H1 (cell line): ENCODE results near the gene SATB2. TPM values are rescaled to one million over a fixed set of nuclear protein-coding genes. Genes with fewer than 3 reads are reported as not detected.

ENCODE experiments used
- CTCF ChIA-PET: fragments of 300-600 bp; sonication (Branson Sonifier 250); formaldehyde crosslinking; loops from one replicate; lab custom pipeline; 2021; ENCODE audit not compliant: partially characterized antibody; lab: Charles Lee
- POLR2A ChIA-PET: fragments of 300-600 bp; sonication (Branson Sonifier 250); formaldehyde crosslinking; loops from one replicate; lab custom pipeline; 2021; ENCODE audit warnings: inconsistent platforms; ENCODE audit not compliant: partially characterized antibody; lab: Charles Lee
- DNase-seq, 2 experiments: peaks; one replicate each; pipeline versions ENCODE4 v3.0.0 to v3.0.0-alpha.2; 2010 to 2022; ENCODE audit warnings: low spot score in 2 of 2, low read depth in 1 of 2, mixed read lengths in 1 of 2
- FAIRE-seq: peaks from 2 replicates; lab custom pipeline; 2011; peaks lifted over from hg19 to GRCh38; lab: Jason Lieb, UNC
- H2AFZ ChIP-seq: 2 replicates; pipeline ENCODE4 v1.8.1; 2012; ENCODE audit warnings: low read length, inconsistent platforms
- H2AK5ac ChIP-seq: 2 replicates; pipeline ENCODE4 v1.6.1; 2013; ENCODE audit warnings: low read depth, low read length
- H2BK120ac ChIP-seq: replicated peaks from 2 replicates; pipeline ENCODE3; 2013; ENCODE audit warnings: low read depth, low read length, inconsistent platforms
- H2BK12ac ChIP-seq: 2 replicates; pipeline ENCODE4 v1.6.1; 2013; ENCODE audit warnings: low read depth, low read length
- H2BK15ac ChIP-seq: 2 replicates; pipeline ENCODE4 v1.6.1; 2013; ENCODE audit warnings: low read length
- H2BK20ac ChIP-seq: 2 replicates; pipeline ENCODE4 v1.6.1; 2013; ENCODE audit warnings: low read length
- H2BK5ac ChIP-seq: 2 replicates; pipeline ENCODE4 v1.6.1; 2013; ENCODE audit warnings: low read depth, low read length
- H3K14ac ChIP-seq: 2 replicates; pipeline ENCODE4 v1.6.1; 2013; ENCODE audit warnings: inconsistent platforms; ENCODE audit not compliant: insufficient read length
- H3K18ac ChIP-seq: 2 replicates; pipeline ENCODE4 v1.6.1; 2013; ENCODE audit warnings: low read length; ENCODE audit errors: extremely low read depth
- H3K23ac ChIP-seq: 2 replicates; pipeline ENCODE4 v1.6.1; 2013; ENCODE audit warnings: inconsistent platforms; ENCODE audit not compliant: insufficient read length
- H3K23me2 ChIP-seq: 2 replicates; pipeline ENCODE4 v1.6.1; 2013; ENCODE audit warnings: low read depth, low read length
- H3K27ac ChIP-seq: 2 replicates; pipeline ENCODE4 v1.6.1; 2011; ENCODE audit warnings: low read depth, low read length, inconsistent platforms
- H3K27me3 ChIP-seq, 4 experiments: replicated peaks in 1 of 4; 1 replicate in 1 of 4; 2 replicates in 3 of 4; pipeline versions ENCODE4 v1.6.1 to v1.8.1; 2011 to 2013; ENCODE audit warnings: low read length in 3 of 4, mild to moderate bottlenecking in 3 of 4, inconsistent platforms in 2 of 4, mixed read lengths in 2 of 4, moderate library complexity in 1 of 4; ENCODE audit not compliant: control insufficient read depth in 3 of 4, insufficient read depth in 3 of 4; ENCODE audit errors: extremely low read depth in 1 of 4
- H3K36me3 ChIP-seq, 4 experiments: 2 replicates each; pipeline versions ENCODE4 v1.6.1 to v1.8.1; 2011 to 2013; ENCODE audit warnings: mild to moderate bottlenecking in 4 of 4, low read length in 3 of 4, moderate library complexity in 2 of 4, control low read depth in 1 of 4, inconsistent platforms in 1 of 4; ENCODE audit not compliant: insufficient read depth in 4 of 4, control insufficient read depth in 2 of 4
- H3K4ac ChIP-seq: replicated peaks from 2 replicates; pipeline ENCODE3; 2013; ENCODE audit warnings: low read length, low read depth, mixed read lengths, inconsistent platforms; ENCODE audit not compliant: insufficient read length
- H3K4me1 ChIP-seq, 4 experiments: replicated peaks in 1 of 4; 1 replicate in 1 of 4; 2 replicates in 3 of 4; pipeline versions ENCODE4 v1.6.1 to v1.8.1; 2011 to 2013; ENCODE audit warnings: low read length in 3 of 4, inconsistent platforms in 2 of 4, mixed read lengths in 1 of 4; ENCODE audit not compliant: insufficient read depth in 4 of 4, control insufficient read depth in 3 of 4
- H3K4me2 ChIP-seq, 2 experiments: 2 replicates each; pipeline versions ENCODE4 v1.6.1 to v1.8.1; 2011 to 2013; ENCODE audit warnings: low read depth in 2 of 2, low read length in 2 of 2, control low read depth in 1 of 2, inconsistent platforms in 1 of 2, mild to moderate bottlenecking in 1 of 2; ENCODE audit not compliant: insufficient read depth in 1 of 2
- H3K4me3 ChIP-seq, 4 experiments: fragments of 200-600, 300-600 bp in 1 of 4; sonication (generic), shearing (Covaris generic), sonication (Bioruptor Twin) in 1 of 4; 2 replicates each; pipeline versions ENCODE4 v1.5.1 to v1.8.1; 2011 to 2016; ENCODE audit warnings: low read length in 4 of 4, low read depth in 3 of 4, control low read depth in 2 of 4, inconsistent platforms in 2 of 4, mild to moderate bottlenecking in 2 of 4, mixed read lengths in 1 of 4, moderate library complexity in 1 of 4; ENCODE audit not compliant: insufficient read depth in 2 of 4; ENCODE audit errors: extremely low read depth in 1 of 4
- H3K56ac ChIP-seq: replicated peaks from 2 replicates; pipeline ENCODE3; 2013; ENCODE audit warnings: low read depth, mild to moderate bottlenecking, mixed read lengths, low read length, inconsistent platforms; ENCODE audit not compliant: insufficient read length
- H3K79me1 ChIP-seq: 2 replicates; pipeline ENCODE4 v1.6.1; 2013; ENCODE audit warnings: low read depth, low read length, control low read depth
- H3K79me2 ChIP-seq, 2 experiments: 2 replicates each; pipeline versions ENCODE4 v1.6.1 to v1.8.1; 2012 to 2013; ENCODE audit warnings: low read length in 2 of 2, mild to moderate bottlenecking in 2 of 2, inconsistent platforms in 1 of 2; ENCODE audit not compliant: insufficient read depth in 2 of 2, control insufficient read depth in 1 of 2
- H3K9ac ChIP-seq, 4 experiments: replicated peaks in 1 of 4; 1 replicate in 1 of 4; 2 replicates in 3 of 4; pipeline versions ENCODE4 v1.6.1 to v1.8.1; 2011 to 2013; ENCODE audit warnings: low read depth in 3 of 4, low read length in 3 of 4, control low read depth in 2 of 4, mild to moderate bottlenecking in 2 of 4, moderate library complexity in 2 of 4, inconsistent platforms in 1 of 4; ENCODE audit errors: extremely low read depth in 1 of 4
- H3K9me3 ChIP-seq, 2 experiments: 2 replicates each; pipeline versions ENCODE4 v1.6.1 to v1.8.1; 2012 to 2013; ENCODE audit warnings: mild to moderate bottlenecking in 2 of 2, moderate library complexity in 2 of 2, control low read depth in 1 of 2, inconsistent platforms in 1 of 2, low read depth in 1 of 2, low read length in 1 of 2, mixed read lengths in 1 of 2; ENCODE audit not compliant: insufficient read depth in 2 of 2
- H4K20me1 ChIP-seq, 2 experiments: replicated peaks in 1 of 2; 2 replicates each; pipeline versions ENCODE3 to v1.8.1; 2011 to 2013; ENCODE audit warnings: inconsistent platforms in 2 of 2, low read length in 2 of 2, mild to moderate bottlenecking in 1 of 2; ENCODE audit not compliant: insufficient read depth in 2 of 2, control insufficient read depth in 1 of 2
- H4K5ac ChIP-seq: 2 replicates; pipeline ENCODE4 v1.6.1; 2013; ENCODE audit warnings: low read length, low read depth, mixed read lengths, inconsistent platforms; ENCODE audit not compliant: insufficient read length
- H4K8ac ChIP-seq: 2 replicates; pipeline ENCODE4 v1.8.0; 2013; ENCODE audit warnings: mild to moderate bottlenecking, moderate library complexity, low read length, inconsistent platforms; ENCODE audit not compliant: insufficient read depth; ENCODE audit errors: extremely low read depth
- H4K91ac ChIP-seq: replicated peaks from 2 replicates; pipeline ENCODE3; 2013; ENCODE audit warnings: low read length, mixed read lengths, inconsistent platforms; ENCODE audit not compliant: insufficient read length
- CBX8 ChIP-seq: fragments of 300-800, 300-1000 bp; sonication (generic); IDR thresholded peaks from 2 replicates; pipeline ENCODE4 v1.7.1; 2016; ENCODE audit warnings: low read depth, low read length, borderline replicate concordance
- CTBP2 ChIP-seq: IDR thresholded peaks from 2 replicates; pipeline ENCODE4 v1.7.0; 2011; ENCODE audit warnings: borderline replicate concordance, mild to moderate bottlenecking, moderate library complexity, mixed read lengths, low read length; ENCODE audit not compliant: insufficient read depth, insufficient read length
- EZH2 ChIP-seq: fragments of 200-600 bp; sonication (generic); IDR thresholded peaks from 2 replicates; pipeline ENCODE4 v1.7.1; 2012; ENCODE audit warnings: low read depth, mild to moderate bottlenecking, moderate library complexity, low read length, inconsistent platforms; ENCODE audit not compliant: severe bottlenecking
- KDM4A ChIP-seq: IDR thresholded peaks from one replicate; pipeline ENCODE4 v1.7.1; 2012; ENCODE audit warnings: low read depth, mild to moderate bottlenecking, moderate library complexity, low read length, inconsistent platforms; ENCODE audit not compliant: severe bottlenecking
- MAX ChIP-seq: IDR thresholded peaks from 2 replicates; pipeline ENCODE4 v1.6.1; 2012; ENCODE audit warnings: inconsistent platforms
- RNF2 ChIP-seq: fragments of 200-900, 300-1000 bp; sonication (generic); IDR thresholded peaks from 2 replicates; pipeline ENCODE4 v1.7.1; 2016; ENCODE audit warnings: borderline replicate concordance, low read depth, mild to moderate bottlenecking, antibody characterized with exemption, low read length; ENCODE audit not compliant: poor library complexity, severe bottlenecking; ENCODE audit errors: missing control alignments
- SP4 ChIP-seq: IDR thresholded peaks from 2 replicates; pipeline ENCODE4 v1.6.1; 2012; ENCODE audit warnings: low read length, inconsistent platforms
- SUZ12 ChIP-seq: fragments of 200-600 bp; sonication (generic); IDR thresholded peaks from 2 replicates; pipeline ENCODE4 v1.6.1; 2012; ENCODE audit warnings: mild to moderate bottlenecking, inconsistent platforms, low read length, moderate library complexity, mixed read lengths
- WGBS, 2 experiments: shearing (Covaris generic) in 1 of 2; methylation state at CpG; one replicate each; pipeline versions ENCODE4 v1.1.6 to v1.1.7; 2013 to 2015; ENCODE audit warnings: low lambda C conversion rate in 2 of 2, mixed read lengths in 2 of 2, inconsistent platforms in 1 of 2, low coverage in 1 of 2, missing lambda C conversion rate in 1 of 2; ENCODE audit not compliant: insufficient replicate concordance in 2 of 2, insufficient coverage in 1 of 2, insufficient read length in 1 of 2; ENCODE audit errors: extremely low coverage in 1 of 2, missing lambda C conversion rate in 1 of 2; 5-methylcytosine and 5-hydroxymethylcytosine counted together
- polyA plus RNA-seq, 7 experiments: library from polyadenylated mRNA; depleted of rRNA in 3 of 7; stranded (reverse) in 5 of 7; unstranded in 2 of 7; fragments of >200 nt in 5 of 7; fragments of 200-250 nt in 2 of 7; gene quantifications; 1 replicate in 5 of 7; 2 replicates in 1 of 7; 4 replicates in 1 of 7; pipeline versions ENCODE4 v1.2.1 to v1.2.3, GENCODE V29; 2011 to 2013; ENCODE audit warnings: missing spikeins in 2 of 7, mixed read lengths in 2 of 7
- total RNA-seq: library from RNA; stranded (reverse); fragmentation: NEBNext Ultra II Directional; extraction: Animal tissue kit (Norgen Biotek cat#: 25700); gene quantifications from 2 replicates; pipeline ENCODE4 v1.2.1, GENCODE V29; 2021

The SATB2 gene
- total and polyA plus RNA-seq, 2 of the 8 experiments (the other 6 are each of a cell fraction or from before 2014, with no cell fraction given) = 1.3 to 5.7 TPM

- Histone ChIP-seq H3K36me3 (peaks cover 0 to 5% (median 0%) of the 10 kb centered on the region in 4 experiments; a peak in 1 of 8 replicates), H2BK12ac (no peak overlapping the region; the same call in 1 of the 2 replicates), H3K27me3 (peaks cover 63 to 97% (median 83%) of the 10 kb centered on the region in 4 experiments), H3K18ac (no peak overlapping the region)
- 5% methylated on average over 40 of the region's 46 CpGs; no CpG with 5 or more reads in 1 of the 2 experiments for WGBS, 2 experiments
- TF ChIP-seq MAX (peak; percentile 34), SP4 (no peak), SUZ12 (peak; percentile 99), KDM4A (no peak), CTBP2 (peak; percentile 74), RNF2 (peak; percentile 99), EZH2 (peak; percentile 99), CBX8 (0 out of 2 replicates have a peak, but pooled peaks have one; percentile 44)
- TF ChIP-seq, all 59 proteins: peak for 6
- H3K4me1 ChIP-seq = peaks cover 0 to 41% (median 17%) of the 10 kb centered on the region in 4 experiments; a peak in 6 of 7 replicates
- H3K14ac ChIP-seq = no peak overlapping the region
- no peak overlapping the region for H4K5ac ChIP-seq
- no peak overlapping the region for H2BK15ac ChIP-seq
- no peaks in the 10 kb centered on the region for H3K79me2 ChIP-seq
- H2BK5ac ChIP-seq = no peak overlapping the region
- no peak overlapping the region for H3K27ac ChIP-seq
- no peak overlapping the region for H3K9ac ChIP-seq
- H3K56ac ChIP-seq = no peak overlapping the region
- H3K79me1 ChIP-seq = no peaks in the 10 kb centered on the region
- FAIRE-seq (no peak), DNase-seq (no peak)
- H3K4me2 ChIP-seq = peak overlapping the region; percentile 63 to 85
- ChIA-PET CTCF (interaction anchor here (0.6 to 12.1 kb wide), 9 partner anchors 10 to 1151 kb away, joined by 3 to 298 read pairs (median 3); no protein-coding TSS in a partner anchor), POLR2A (interaction anchor here (1.2 kb wide), 1 partner anchor 9 kb away, joined by 5 read pairs; no protein-coding TSS in a partner anchor)
- 0 out of 2 replicates have a peak overlapping the region, but pooled peaks have one; percentile 1 for H4K8ac ChIP-seq
- no peak overlapping the region for H2BK120ac ChIP-seq
- H3K4ac ChIP-seq = no peak overlapping the region
- H3K23me2 ChIP-seq = peaks cover 31% of the 10 kb centered on the region; the same call in 1 of the 2 replicates
- peak overlapping the region in 1 of 4 experiments; percentile 65; a peak in 2 of 8 replicates for H3K4me3 ChIP-seq
- H2BK20ac ChIP-seq = peak overlapping the region; percentile 69; the same call in 1 of the 2 replicates
- no peak overlapping the region for H2AFZ ChIP-seq
- H3K23ac ChIP-seq = no peak overlapping the region
- peaks cover 4 to 5% of the 10 kb centered on the region in 2 experiments for H4K20me1 ChIP-seq
- no peak overlapping the region for H4K91ac ChIP-seq
- no peaks in the 10 kb centered on the region for H3K9me3 ChIP-seq
- H2AK5ac ChIP-seq = no peak overlapping the region
Observed at GRCh38 chr2:199464606-199465352, 7.0 kb upstream of the SATB2 start.
